Fibroblast of skin of back (primary cell): Measurements from ENCODE around the gene LRIT2.

ENCODE experiments used
- DNase-seq: peaks from one replicate; pipeline ENCODE4 v3.0.0-alpha.2; 2013

LRIT2 gene

GRCh38 chr10:84241185-84241790 is 15.9 kb upstream of the LRIT2 start, which contains the start of gene LRIT1:
Gene LRIT1 (minus strand): TSS chr10:84241546. CDS start chr10:84241439, 107 bp downstream.
- DNase-seq, result no peak

- DNase-seq, result no peak
Observed at GRCh38 chr10:84238909-84239308, 13.6 kb upstream of the LRIT2 start.

- no peak for DNase-seq
Observed at GRCh38 chr10:84237199-84238051, 12.1 kb upstream of the LRIT2 start.

- DNase-seq, result no peak
Observed at GRCh38 chr10:84236807-84237198, 11.5 kb upstream of the LRIT2 start.

GRCh38 chr10:84235096-84235495 is 9.8 kb upstream of the LRIT2 start:
- DNase-seq, result no peak

GRCh38 chr10:84234479-84234878 is 9.1 kb upstream of the LRIT2 start:
- no peak for DNase-seq

GRCh38 chr10:84233940-84234339 is 8.6 kb upstream of the LRIT2 start:
- DNase-seq, result no peak

- no peak for DNase-seq
Observed at GRCh38 chr10:84232376-84232775, 7.0 kb upstream of the LRIT2 start.

- DNase-seq, result no peak
Observed at GRCh38 chr10:84230359-84230758, 5.0 kb upstream of the LRIT2 start.

- DNase-seq, result no peak
Observed at GRCh38 chr10:84227810-84228209, 2.5 kb upstream of the LRIT2 start.

GRCh38 chr10:84226616-84227015 is 1.3 kb upstream of the LRIT2 start:
- DNase-seq, result no peak

- no peak for DNase-seq
Observed at GRCh38 chr10:84224411-84225028, 824 bp downstream of the LRIT2 start.

- DNase-seq, result no peak
Observed at GRCh38 chr10:84221916-84222315, 3.4 kb downstream of the LRIT2 start.

- no peak for DNase-seq
Observed at GRCh38 chr10:84217746-84218145, 7.6 kb downstream of the LRIT2 start.

- DNase-seq, result no peak
Observed at GRCh38 chr10:84216834-84217233, 8.5 kb downstream of the LRIT2 start.

- DNase-seq, result no peak
Observed at GRCh38 chr10:84214612-84215235, 10.6 kb downstream of the LRIT2 start.

- DNase-seq, result no peak
Observed at GRCh38 chr10:84214046-84214572, 11.2 kb downstream of the LRIT2 start.

GRCh38 chr10:84213076-84213475 is 12.3 kb downstream of the LRIT2 start:
- DNase-seq, result no peak

GRCh38 chr10:84212014-84212413 is 13.3 kb downstream of the LRIT2 start:
- no peak for DNase-seq

- no peak for DNase-seq
Observed at GRCh38 chr10:84211566-84211965, 13.8 kb downstream of the LRIT2 start.

- no peak for DNase-seq
Observed at GRCh38 chr10:84208023-84208422, 17.3 kb downstream of the LRIT2 start.

GRCh38 chr10:84205853-84206525 is 19.4 kb downstream of the LRIT2 start:
- DNase-seq, result no peak
